NCI-H128 (cell line): ENCODE measurements around the gene ST3GAL5.
"Not testable (repeated sequence)": the region's sequence is repeated elsewhere in the genome, so short reads cannot be mapped to it uniquely, and the experiment has no call there.

ENCODE experiments used
- DNase-seq: peaks from one replicate; lab custom pipeline; 2025; ENCODE audit not compliant: unreplicated experiment; lab: John Stamatoyannopoulos, UW

The ST3GAL5 gene

GRCh38 chr2:85840091-85840490, 48.7 kb downstream of the ST3GAL5 start:
- DNase-seq = no peak

DNA sequence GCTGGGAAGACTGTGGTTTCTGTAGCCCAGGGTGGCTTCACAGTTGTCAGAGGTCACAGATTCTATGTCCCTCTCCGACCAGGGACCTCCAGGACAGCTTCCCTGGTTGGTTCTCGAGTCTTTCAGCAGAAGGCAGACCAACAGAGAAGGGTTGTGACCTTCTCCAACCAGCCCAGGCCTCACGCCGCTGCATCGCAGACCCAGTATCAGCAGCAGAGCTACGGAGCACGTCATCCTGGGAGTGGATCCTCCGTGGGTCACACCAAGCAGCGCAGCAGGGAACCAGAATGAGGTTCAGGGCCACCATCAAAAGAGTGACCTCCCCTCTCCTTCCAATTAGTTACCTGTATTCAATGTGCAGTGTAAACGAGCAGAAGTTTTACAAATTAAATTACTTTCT, 49.3 kb downstream of the ST3GAL5 start:
- DNase-seq = no peak

DNA sequence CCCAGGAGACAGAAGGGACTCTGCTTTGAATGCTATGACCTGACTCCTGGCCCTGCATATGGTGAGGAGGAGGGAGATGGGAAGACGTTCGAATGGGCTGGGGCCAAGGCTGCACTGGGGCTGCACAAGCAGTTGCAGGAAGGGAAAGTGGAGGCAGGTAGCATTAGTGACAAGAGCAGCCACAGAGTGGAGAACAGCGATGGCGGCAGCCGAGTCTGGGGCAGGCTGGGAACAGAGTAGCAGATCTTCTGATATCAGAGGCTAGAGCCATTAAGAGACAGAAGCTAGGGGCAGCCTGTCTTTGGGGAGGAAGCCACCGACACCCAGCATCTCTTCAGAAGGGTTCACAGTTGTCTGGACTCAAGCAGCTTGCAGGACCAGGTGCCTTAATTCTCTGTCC, 50.1 kb downstream of the ST3GAL5 start:
- no peak for DNase-seq

DNA sequence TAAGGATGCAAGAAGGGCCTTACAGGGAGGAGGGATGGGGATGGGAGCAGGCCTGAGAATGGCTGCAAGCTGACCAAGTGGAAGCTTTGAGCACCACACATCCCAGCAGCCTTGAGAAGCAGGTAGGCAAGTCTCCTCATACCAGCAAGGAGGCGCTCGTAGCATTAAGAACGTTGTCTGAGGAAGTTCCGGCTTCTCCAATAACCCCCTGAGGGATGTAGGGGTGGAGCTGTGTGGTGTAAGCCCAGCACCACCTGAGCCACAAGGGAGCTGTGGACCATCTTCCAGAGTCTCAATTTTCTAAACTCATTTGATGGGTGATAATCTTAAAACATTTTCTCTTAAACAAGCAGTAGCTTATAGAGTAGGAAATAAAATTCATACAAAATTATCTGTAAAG, 50.6 kb downstream of the ST3GAL5 start:
- DNase-seq = no peak

GRCh38 chr2:85834466-85834865, 54.3 kb downstream of the ST3GAL5 start:
- no peak for DNase-seq

DNA sequence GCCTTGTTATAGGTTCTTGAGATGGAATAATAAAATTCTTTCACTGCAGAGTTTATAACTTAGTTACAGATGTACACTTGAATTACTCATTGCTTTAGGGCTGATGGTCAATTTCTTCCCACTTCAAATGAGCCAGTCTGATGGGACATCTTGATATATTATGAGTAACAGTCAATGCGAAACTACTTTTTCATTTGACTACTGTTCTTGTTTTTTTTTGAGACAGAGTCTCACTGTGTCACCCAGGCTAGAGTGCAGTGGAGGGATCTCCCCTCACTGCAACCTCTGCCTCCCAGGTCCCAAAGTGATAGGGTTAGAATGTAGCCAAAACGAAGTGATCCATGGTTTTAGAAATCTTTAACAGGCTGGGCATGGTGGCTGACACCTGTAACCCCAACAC, 57.1 kb downstream of the ST3GAL5 start:
- DNase-seq = no peak

DNA sequence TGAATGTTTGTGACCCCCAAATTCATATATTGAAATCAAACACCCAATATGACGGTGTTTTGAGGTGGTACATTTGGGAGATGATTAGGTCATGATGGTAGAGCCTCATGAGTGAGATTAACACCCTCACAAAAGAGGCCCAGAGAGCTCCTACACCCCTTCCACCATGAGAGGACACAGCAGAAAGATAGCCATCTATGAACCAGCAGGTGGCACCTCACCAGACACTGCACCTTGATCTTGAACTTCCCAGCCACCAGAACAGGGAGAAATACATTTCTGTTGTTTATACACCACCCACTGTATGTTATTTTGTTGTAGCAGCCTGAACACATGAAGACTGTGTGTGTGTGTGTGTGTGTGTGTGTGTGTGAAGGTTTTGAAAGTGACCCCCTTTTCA, 58.1 kb downstream of the ST3GAL5 start:
- DNase-seq = no peak

GRCh38 chr2:85829394-85829793, 59.4 kb downstream of the ST3GAL5 start:
- not testable (repeated sequence) for DNase-seq

DNA sequence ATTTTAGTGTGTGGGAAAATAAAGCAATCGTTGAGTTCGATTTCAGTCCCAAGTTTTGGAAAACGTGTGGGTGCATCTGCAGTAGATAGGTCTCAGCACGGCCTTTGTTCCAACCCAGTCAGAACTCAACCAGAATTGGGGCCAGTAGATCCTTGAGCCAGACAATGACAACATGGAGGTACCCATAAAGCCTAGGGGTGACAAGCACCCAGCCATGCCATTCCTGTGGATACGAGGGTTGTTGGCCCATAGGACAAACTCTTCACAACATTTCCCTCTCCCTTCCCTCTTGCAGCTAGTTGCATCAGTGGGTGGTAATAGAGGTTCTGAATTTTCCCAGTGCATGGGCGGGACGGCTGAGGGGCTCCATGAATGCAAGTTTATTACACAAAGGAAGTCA, 60.1 kb downstream of the ST3GAL5 start:
- no peak for DNase-seq

- DNase-seq = no peak
Measured at GRCh38 chr2:85827879-85828569, 60.8 kb downstream of the ST3GAL5 start.

DNA sequence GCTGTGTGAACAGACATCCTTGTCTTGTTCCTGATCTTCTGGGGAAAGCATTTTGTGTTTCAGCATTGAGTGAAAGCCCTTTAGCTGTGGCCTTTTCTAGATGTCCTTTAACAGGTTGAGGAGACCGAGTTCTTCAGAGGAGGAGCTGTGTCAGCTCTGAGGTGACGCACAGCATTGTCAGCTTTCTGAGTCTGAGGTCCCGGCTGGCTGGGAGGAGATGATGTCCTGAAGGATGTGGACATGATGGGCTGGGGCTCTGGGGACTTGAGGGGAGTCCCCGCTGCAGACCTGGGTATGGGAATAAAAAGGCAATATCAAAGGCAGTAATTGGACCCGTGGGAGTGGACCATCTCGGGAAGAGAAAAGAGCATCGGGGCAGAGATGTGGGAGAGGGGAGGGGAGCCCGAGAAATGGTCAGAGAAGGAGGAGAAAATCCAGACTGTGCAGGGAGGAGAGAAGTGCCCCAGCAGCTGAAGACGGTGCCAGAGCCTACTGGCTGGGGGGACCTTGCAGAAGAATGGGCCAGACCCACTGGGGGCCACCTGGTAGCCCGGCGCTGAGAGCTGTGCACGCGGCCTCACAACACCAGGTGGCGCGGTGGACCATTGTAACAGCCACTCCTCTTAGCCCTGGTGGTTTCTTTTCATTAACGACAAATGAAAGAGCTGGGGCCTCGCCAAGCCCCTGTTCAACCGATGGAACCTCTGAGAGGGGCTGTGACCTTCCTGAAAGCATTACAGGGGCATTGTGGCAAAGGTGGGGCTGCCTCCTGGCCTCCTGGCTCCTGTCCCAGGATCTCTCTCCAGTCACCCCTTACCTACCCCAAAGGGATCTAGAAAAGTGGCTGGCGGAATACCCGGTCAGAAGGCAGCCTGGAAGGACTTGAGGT, 61.6 kb downstream of the ST3GAL5 start:
- DNase-seq = peak; percentile 40

DNA sequence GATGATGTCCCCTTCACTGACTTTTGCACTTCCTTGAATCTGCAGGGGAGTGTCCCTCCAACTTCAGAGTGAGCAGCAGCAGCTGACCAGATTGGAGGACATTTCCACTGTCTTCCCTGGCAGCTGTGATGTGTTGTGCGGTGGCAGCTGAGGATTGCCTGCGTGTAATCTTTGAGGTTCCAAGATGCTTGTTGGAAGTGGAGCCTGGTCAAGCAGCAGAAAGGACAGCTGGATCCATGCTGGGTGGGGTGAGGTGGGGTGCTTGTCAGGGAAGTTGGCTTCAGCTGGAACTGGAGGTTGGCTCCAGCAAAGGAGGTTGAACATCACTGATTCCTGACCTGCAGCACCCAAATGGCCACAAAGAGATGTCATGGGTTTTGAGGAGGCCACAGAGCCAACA, 64.8 kb downstream of the ST3GAL5 start:
- no peak for DNase-seq

GRCh38 chr2:85822766-85823165, 66.0 kb downstream of the ST3GAL5 start:
- DNase-seq = no peak

GRCh38 chr2:85819811-85820510, 68.8 kb downstream of the ST3GAL5 start:
- DNase-seq = no peak

GRCh38 chr2:85814802-85815550, 73.8 kb downstream of the ST3GAL5 start:
- no peak for DNase-seq

- DNase-seq = peak; percentile 70
Measured at GRCh38 chr2:85813982-85814801, 74.6 kb downstream of the ST3GAL5 start.

DNA sequence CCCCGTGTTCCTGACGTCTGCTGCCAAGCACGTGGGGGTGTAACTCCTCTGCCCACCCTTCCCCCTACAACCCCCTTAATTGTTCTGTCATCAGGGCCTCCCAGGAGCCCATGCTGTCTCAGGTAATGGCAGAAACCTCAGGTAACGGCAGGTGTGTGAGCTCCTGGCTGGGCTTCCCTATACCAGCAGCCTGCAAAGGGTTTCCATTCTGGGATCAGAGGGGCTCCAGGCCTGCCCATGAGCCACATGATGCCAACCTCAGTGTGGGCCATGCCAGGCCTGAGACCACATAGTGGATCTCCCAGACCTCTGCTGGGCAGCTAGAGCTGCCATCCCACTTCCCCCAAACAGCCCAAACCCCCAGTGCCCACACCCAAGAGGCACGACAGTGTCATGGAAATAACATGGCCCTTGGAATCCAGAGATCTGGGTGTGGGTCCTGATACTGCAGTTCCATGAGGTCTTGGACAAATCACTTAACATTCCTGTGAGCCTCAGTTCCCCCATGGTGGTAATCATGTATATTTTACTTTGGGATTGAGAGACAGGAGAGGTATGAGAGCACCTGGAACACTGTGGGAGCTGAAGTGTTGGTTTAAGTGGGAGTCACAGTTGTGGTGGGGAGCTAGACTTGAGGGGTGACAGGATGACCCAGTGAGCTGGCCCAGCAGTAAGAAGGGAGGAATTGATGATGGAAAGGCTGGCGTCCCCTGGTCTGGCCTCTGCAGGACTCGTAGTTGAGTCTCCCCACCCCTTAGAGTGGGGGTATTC, 75.4 kb downstream of the ST3GAL5 start:
- no peak for DNase-seq

- no peak for DNase-seq
Measured at GRCh38 chr2:85812094-85812735, 76.6 kb downstream of the ST3GAL5 start.
